ENCODE results near the gene CDH4.

Gene CDH4

DNA sequence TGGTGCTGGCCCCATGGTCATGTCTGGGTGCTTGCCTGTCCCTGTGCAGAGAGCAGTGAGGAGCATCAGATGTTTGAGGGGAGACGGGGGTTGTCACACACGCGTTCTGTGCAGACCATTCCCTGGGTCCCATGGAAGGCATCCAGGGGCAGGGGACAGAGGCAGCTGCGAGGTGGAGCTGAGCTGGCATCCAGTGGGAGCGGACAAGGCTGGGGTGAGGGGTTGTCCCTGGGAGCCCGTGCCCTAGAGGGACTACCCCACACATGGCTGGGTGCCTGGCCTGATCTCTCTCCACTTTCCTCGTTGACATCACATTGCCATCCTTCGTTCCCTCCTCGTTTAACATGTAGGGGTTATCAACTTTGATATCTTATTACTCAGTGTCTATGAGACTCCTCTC lies 331.3 kb downstream of the CDH4 start:
- TF ChIP-seq, protein P1, sequence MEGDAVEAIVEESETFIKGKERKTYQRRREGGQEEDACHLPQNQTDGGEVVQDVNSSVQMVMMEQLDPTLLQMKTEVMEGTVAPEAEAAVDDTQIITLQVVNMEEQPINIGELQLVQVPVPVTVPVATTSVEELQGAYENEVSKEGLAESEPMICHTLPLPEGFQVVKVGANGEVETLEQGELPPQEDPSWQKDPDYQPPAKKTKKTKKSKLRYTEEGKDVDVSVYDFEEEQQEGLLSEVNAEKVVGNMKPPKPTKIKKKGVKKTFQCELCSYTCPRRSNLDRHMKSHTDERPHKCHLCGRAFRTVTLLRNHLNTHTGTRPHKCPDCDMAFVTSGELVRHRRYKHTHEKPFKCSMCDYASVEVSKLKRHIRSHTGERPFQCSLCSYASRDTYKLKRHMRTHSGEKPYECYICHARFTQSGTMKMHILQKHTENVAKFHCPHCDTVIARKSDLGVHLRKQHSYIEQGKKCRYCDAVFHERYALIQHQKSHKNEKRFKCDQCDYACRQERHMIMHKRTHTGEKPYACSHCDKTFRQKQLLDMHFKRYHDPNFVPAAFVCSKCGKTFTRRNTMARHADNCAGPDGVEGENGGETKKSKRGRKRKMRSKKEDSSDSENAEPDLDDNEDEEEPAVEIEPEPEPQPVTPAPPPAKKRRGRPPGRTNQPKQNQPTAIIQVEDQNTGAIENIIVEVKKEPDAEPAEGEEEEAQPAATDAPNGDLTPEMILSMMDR (conservative IDR thresholded peaks at IDR 0.05; ENCODE audit: low read depth, low read length) = no peak

DNA sequence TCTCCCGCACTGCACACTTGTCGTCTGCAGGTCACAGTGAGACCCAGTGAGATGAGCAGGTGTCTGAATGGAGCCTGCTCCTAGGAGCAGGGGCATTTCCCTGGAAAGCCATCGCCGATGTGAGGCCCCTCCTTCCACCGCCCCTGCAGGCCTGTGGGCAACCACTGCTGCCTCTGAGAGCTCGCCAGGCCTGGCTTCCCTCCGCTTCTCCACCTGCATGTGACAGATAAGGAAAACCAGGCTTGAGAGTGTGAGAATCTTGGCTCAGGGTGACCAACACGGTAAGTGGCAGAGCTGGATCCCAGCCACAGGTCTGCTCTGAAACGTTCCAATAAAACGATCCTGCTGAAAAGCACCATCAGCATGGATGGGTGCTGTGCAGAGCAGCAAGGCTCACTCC lies 332.8 kb downstream of the CDH4 start:
- TF ChIP-seq, protein P1 (conservative IDR thresholded peaks at IDR 0.05; ENCODE audit: low read depth, low read length) = no peak
- no peak overlapping the region for H3K4me3 ChIP-seq (ENCODE audit: low read length)
- no peak for DNase-seq (ENCODE audit: low read depth)

More for the DNA sequence above, 331.3 kb downstream of the CDH4 start:
- H3K4me3 ChIP-seq (ENCODE audit: low read length) = no peak overlapping the region
- DNase-seq (ENCODE audit: low read depth) = no peak

DNA sequence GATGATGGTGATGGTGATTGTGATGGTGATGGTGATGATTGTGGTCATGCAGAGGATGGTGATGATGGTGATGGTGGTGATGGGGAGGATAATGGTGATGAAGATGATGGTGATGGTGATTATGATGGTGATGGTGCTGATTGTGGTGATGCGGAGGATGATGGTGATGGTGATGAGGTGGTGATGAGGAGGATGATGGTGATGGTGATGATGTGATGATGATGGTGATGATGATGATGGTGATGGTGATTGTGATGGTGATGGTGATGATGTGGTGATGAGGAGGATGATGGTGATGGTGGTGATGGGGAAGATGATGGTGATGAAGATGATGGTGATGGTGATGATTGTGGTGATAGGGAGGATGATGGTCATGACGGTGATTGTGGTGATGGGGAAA lies 333.7 kb downstream of the CDH4 start:
- no peak overlapping the region for H3K4me3 ChIP-seq (ENCODE audit: low read length)
- DNase-seq (ENCODE audit: low read depth) = no peak
- TF ChIP-seq, protein P1 (conservative IDR thresholded peaks at IDR 0.05; ENCODE audit: low read depth, low read length) = no peak

DNA sequence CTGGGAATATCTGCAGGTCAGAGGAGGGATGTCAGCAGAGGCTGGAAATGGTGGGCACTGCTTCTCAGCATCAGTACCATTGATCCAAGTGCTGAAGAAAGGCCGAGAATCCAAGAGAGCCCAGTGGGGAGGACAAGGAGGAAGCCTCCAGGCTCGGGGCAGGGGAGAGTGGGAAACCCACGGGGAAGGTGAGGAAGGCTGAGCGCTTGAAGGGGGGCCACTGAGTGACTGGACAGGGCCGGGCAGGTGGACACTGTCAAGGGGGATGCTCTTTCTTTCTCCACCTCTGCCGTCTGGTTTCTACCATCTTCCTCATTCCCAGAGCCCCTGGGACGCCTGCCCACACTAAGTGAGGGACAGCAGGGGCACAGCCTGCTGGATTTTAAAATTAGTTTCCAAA lies 335.0 kb downstream of the CDH4 start:
- TF ChIP-seq, protein P1 (conservative IDR thresholded peaks at IDR 0.05; ENCODE audit: low read depth, low read length) = no peak
- H3K4me3 ChIP-seq (ENCODE audit: low read length) = no peak overlapping the region
- no peak for DNase-seq (ENCODE audit: low read depth)

DNA sequence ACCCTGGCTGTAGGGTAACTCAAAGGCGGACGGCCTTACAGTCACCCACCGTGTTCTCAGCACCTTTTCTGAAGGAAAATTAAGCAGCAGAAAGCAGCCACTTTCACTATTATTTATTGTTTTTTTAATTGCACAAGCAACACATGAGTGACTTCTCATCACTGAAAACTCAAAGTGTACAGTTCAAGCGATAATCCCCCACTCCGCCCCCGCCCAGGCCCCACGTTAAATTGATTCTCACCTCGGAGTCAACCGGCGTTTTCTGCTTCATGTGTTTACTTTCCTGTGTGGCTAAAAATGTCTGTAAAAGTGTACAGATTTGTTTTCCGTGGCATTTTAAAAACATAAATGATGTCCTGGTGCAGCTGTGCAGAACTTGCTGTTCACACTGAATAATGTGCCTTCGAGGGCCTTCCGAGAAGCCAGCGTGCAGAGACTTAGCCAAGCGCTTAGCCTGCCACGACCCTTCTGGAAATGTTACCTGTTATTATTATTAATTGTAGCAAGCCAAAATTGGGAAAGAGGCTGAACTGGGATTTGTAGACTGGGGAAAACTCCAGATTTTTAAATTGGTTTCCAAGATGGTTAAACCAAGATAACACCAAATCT lies 335.7 kb downstream of the CDH4 start:
- TF ChIP-seq, protein P1 (conservative IDR thresholded peaks at IDR 0.05; ENCODE audit: low read depth, low read length) = no peak
- no peak overlapping the region for H3K4me3 ChIP-seq (ENCODE audit: low read length)
- DNase-seq (ENCODE audit: low read depth) = no peak

DNA sequence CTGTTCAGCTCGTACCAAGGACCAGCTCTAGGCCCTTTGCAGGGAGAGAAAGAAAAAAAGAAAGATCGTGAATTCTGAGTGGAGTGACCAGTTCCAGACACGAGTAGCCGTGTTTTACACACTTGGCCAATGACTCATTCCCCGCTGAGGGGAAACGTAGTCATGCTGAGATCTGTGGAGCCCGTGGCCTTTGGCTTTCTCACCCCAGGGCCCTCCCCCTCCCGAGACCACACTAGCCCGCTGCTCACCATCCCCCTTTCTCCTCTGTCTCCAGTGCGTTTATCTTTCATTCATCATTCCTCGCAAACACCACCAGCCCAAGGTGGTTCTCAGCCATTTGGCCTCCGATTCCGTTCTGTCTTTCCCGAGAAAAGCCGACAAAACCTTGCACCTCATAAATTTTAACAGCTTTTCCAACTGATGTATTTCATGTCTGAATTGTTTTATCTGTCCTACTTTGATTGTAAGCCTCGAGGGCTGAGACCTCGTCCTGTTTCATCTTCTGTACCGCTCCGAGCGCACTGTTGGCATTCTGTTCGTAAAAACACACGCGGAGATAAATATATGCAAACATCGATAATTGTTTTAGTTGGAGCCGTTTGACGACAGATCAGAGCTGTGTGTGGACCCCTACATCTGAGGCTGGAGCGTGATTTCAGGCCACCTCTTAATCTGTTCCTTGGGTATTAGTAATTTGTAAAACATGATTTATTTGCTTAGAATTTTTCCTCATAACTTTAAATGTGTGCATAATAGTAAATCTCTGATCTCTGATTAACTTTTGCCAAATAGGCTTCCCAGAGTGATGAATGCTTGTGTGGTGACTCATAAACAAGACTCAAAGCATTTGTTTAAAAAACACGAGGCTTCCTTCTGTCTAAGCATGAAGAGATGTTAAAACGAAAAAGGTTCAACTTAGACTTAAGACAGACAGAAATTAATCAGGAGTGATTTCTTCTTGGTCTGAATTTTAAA lies 336.6 kb downstream of the CDH4 start:
- TF ChIP-seq, protein P1 (conservative IDR thresholded peaks at IDR 0.05; ENCODE audit: low read depth, low read length) = no peak
- H3K4me3 ChIP-seq (ENCODE audit: low read length) = no peak overlapping the region
- peak; percentile 76 for DNase-seq (ENCODE audit: low read depth)
